OCI-LY1 (cell line): ENCODE results near the gene DDOST.

Source experiments
- EZH2 ChIP-seq: fragments of 200-600 bp; sonication (generic), shearing (Covaris generic); IDR thresholded peaks from 2 replicates; pipeline ENCODE4 v1.8.0; 2017; ENCODE audit warnings: borderline replicate concordance, mixed run types, mild to moderate bottlenecking, antibody characterized with exemption, low read length, moderate library complexity, mixed read lengths
- TF ChIP-seq, protein P1 (sequence below): fragments of 200-600 bp; sonication (generic), shearing (Covaris generic); IDR thresholded peaks from 2 replicates; pipeline ENCODE4 v1.5.1; 2017; ENCODE audit warnings: mild to moderate bottlenecking, antibody characterized with exemption, low read length, moderate library complexity, mixed read lengths

DNA sequence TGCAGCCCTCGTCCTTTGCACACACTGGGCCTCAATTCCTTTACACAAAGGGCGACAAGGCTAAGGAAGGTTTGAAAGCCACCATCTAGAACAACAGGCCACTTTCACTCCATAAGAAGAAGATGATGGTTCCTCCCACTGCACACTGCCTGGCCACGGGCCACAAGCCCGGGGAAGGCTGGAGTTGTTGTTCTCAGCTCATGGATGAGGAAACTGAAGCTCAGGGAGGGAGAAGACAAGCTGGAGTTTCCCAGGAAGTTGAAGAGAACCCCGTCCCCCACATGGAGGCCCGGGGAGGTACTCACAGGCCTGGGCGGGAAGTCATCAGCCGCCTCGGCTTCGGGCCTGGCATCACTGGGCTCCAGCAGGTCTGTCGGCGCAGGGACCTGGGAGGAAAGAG, 24.6 kb upstream of the DDOST start:
- TF ChIP-seq, protein P1, sequence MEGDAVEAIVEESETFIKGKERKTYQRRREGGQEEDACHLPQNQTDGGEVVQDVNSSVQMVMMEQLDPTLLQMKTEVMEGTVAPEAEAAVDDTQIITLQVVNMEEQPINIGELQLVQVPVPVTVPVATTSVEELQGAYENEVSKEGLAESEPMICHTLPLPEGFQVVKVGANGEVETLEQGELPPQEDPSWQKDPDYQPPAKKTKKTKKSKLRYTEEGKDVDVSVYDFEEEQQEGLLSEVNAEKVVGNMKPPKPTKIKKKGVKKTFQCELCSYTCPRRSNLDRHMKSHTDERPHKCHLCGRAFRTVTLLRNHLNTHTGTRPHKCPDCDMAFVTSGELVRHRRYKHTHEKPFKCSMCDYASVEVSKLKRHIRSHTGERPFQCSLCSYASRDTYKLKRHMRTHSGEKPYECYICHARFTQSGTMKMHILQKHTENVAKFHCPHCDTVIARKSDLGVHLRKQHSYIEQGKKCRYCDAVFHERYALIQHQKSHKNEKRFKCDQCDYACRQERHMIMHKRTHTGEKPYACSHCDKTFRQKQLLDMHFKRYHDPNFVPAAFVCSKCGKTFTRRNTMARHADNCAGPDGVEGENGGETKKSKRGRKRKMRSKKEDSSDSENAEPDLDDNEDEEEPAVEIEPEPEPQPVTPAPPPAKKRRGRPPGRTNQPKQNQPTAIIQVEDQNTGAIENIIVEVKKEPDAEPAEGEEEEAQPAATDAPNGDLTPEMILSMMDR = no peak
- TF ChIP-seq EZH2 = no peak
